HG03025 (cell line): ENCODE data around the gene SORBS1.

Source experiments
- ATAC-seq: cut with Tn5 transposase; IDR thresholded peaks from one replicate; pipeline ENCODE4 v1.9.1; 2021; ENCODE audit warnings: mild to moderate bottlenecking, moderate library complexity; ENCODE audit not compliant: unreplicated experiment, low FRiP score

SORBS1 gene

DNA sequence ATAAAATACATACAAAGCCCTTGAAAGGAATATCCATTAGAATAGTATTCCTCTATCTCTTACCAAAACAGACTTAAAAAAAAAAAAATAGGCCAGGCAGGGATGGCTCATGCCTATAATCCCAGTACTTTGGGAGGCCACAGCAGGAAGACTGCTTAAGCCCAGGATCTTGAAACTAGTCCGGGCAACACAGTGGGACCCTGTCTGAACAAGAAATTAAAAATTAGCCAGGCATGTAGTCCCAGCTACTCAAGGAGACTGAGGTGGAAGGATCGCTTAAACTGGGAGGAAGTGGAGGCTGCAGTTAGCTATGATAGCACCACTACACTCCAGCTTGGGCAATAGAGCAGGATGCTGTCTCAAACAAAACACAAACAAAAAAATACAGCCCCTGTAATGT is 280.0 kb downstream of the SORBS1 start:
- ATAC-seq = no peak

DNA sequence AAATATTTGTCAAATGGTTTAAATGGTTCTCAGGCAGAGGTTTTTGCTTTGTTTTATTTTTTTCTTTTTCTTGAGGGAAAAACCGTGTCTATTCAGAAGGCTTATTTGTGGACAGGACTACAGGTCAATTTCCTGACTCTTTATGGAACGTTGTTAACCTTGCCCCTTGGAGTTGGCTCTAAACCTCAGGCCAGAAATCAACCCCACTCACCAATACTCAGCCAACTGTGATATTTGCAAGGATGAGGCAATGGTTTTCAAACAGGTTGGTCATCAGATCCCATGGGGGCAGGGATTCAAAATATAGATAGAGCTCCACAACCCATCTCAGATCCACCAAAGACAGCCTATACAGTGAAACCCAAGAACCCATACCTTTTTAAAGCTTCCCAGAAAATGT is 280.5 kb downstream of the SORBS1 start:
- ATAC-seq = no peak

DNA sequence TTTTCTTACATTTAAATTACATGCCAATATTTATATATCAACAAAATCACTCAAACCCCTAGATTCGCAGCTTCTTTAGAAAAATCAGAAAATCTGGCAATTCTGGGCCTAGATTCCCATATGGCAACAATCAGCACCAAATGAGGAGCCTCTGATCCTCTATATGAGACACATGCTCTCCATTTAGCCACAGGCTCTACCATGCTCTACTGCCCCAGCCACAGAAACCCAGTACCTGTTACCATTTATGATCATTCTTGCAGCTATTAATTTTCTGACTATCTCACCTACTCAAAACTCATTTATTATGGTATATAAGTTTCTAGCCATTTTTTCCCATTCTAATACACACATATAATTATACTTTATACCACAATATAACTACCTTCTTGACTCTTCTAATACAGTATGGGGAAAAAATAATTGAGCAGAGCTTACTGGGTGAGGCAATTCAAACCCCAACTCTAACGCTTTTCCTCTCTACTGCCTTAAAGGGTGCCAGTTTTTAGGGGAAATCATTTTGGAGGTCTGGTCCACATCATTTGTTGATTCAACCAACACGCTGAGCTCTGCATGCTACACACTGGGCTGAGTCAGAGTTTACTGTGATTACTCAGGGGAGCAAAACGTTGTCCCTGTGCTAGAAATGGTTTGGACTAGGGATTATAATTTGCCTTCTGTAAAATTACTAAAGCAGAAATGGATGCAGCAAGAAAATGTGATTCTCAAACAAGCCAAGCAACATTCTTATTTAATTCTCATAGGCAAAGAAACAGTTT is 281.9 kb downstream of the SORBS1 start:
- no peak for ATAC-seq

DNA sequence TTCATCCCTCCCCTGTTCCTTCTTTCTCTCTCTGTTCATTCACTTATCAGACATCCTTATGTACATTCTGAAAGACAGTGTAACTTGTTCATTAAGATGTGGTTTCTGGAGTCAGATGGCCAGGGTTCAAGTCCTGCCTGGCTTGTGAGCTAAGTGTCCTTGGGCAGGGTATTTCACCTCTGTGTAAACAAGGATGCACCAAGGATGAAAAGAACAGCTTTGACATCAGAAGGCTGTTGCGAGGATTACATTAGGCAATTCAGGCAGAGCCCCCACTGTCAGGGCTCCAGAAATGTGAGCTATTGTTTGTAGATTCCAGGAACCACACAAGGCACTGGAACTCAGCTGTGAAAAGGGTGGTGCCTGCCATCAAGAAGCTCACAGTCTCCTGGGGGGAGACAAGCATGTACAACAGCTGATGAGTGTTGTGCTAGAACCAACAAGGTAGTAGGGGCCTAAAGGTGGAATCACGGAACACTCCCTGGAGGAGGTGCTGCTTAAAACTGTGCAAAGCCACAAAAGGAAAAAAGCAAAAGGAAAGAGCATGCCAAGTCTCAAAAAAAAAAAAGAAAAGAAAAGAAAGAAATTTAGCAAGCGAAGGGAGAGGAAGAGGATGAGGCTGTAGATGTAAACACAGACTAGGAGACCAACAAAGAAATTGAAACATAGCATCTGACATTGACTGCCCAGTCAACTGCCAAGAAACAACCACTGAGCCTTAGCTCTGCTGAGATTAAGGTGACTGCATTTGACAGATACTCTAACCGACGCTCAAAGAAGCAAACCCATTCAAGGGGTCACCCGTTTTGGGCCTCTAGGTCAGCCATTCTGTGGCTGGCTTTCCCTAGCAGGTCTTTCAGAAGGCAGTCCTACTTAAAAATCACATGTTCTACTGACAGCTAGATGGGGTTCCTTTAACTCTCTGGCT is 282.8 kb downstream of the SORBS1 start:
- no peak for ATAC-seq

DNA sequence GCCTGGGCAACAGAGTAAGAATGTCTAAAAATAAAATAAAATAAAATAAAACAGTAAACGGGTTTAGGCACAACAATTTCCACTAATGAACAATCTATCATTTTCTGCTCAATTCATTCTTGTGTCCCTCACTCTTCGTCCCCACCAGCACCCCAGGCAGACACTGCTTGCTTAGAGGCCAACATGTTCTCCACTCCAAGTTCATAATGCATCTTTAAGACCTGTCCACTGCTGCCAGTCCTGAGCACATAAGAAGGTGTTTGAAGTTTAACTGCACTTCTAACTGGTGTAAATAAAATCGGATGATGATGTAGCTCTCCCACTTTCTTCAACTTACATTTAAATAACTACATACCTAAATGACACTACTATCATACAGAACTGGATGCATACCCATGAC is 283.6 kb downstream of the SORBS1 start:
- ATAC-seq = no peak

DNA sequence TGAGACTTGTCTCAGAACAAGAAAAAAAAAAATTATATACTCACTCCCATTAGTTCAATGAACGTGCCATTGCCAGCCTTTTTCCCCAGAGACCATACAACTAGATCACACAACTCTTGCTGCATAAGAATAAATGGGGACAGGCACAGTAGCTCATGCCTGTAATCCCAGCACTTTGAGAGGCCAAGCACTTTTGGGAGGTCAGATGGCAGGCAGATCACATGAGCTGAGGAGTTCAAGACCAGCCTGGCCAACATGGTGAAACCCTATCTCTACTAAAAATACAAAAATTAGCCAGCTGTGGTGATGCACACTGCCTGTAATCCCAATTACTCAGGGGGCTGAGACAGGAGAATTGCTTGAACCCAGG is 284.0 kb downstream of the SORBS1 start:
- ATAC-seq = no peak

DNA sequence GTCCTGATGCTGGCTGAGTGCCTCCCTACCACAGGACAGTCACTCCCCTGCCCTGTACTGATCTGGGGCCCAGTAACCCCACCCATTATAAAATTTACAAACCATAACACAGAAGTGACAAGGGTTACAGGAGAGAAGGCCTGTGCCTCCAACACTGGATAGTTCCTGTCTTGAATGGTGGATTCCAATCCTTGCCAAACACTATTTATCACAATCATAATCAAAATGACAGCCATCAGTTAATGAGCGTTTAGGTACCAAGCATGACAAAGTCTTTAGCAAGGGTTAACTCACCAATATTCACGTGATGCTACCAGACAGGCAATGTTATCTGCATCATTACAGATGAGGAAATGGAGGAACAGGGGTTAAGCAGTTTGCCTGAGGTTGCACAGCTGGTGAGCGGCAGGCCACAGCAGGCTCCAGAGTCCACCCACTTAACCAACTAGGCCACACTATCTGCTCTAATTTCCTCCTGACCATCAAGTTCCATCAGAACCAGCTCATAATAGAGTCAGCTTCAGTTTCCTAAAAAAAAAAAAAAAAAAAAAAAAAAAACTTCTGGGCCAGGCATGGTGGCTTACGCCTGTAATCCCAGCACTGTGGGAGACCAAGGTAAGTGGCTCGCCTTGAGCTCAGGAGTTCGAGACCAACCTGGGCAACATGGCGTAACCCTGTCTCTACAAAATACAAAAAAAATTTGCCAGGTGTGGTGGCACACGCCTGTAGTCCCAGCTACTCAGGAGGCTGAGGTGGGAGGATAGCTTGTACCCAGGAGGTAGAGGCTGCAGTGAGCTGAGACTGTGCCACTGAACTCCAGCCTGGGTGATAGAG is 284.6 kb downstream of the SORBS1 start:
- ATAC-seq = no peak

DNA sequence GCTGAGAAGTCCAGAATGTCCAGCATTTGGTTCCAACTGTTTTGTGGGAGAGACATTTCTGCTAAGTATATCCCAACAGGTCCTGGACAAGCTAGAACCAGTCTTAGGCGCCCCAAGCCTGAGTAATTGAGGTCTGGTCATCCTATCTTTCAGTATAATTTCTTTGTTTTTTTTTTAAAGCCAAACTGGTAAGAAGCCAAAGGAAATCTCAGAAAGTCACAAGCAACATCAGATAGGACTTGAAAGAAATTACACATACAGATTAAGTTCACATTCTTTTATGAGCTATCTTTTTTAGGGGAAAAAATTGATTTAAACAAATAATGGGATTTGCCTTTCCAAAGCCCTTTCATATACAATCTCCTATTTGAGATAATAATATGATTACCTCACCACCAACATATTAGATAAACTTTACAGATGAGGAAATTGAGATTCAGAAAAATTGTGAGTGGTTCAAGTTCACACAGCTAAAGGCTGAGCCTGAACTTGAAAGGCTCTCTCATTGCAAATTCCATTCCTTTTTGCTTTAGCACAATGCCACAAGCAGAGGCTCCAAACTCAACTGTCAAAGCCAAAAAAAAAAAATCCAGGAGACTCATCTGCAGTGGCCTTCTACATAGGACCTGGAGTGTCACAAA is 285.3 kb downstream of the SORBS1 start:
- no peak for ATAC-seq

DNA sequence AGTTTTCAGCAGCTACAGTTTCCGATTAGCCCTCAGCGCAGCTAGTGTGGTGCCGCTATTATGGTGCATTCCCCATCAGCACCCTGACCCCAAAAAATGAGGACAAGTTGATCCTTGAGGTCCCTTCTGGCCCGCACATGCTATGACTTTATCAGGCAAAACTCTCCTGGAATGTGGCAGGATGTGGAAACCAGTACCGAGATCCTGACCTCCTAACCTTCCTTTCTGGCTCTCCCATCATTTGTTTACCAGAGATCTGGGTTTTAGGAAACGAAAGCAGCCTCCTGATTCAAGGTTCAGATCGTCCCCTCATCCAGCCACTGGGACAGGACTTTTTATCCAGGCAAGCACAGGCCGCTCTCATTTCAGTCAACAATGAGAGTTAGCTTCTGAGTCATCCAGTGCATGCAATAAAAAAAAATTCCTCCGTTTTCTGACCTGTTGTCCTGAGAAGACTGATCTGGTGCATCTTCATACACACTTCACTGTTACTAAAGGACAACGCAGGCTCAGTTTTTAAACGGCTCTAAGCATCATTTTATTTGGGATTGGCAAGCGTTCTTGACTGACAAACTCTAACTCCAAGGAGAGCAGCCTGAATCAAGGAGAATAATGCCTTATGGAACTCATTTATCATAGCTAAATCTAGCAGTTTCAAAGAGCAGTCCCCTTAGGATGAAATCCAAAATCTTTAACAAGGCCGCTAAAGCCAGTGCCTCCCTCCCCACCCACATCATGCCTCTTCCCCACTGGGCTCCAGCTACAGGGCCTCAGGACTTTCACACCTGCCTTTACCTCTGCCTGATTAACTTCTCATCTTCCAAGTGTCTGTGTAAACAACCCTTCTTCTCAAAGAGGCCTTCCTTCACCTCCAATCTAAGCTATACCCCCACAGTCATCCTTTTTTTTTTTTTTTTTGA is 287.5 kb downstream of the SORBS1 start:
- no peak for ATAC-seq

DNA sequence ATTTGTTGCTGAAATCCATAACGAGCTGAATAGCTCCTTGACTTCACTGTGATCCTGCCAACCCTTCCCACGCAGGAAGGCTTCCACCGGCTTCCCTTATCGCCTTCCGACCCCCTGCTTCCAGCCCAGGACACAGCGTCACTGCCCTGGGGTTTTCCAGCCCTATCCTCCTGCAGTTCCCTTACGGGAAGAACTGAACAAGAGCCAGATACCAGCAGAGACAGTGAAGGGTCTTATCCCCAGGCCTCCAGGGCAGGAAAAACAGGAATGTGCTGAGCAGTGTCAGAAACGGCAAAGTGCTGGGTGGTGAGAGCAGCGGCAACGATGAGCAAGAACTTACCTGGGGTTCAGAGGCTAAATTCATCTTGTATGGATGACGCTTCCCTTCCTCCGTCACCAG is 292.7 kb downstream of the SORBS1 start:
- ATAC-seq = no peak

DNA sequence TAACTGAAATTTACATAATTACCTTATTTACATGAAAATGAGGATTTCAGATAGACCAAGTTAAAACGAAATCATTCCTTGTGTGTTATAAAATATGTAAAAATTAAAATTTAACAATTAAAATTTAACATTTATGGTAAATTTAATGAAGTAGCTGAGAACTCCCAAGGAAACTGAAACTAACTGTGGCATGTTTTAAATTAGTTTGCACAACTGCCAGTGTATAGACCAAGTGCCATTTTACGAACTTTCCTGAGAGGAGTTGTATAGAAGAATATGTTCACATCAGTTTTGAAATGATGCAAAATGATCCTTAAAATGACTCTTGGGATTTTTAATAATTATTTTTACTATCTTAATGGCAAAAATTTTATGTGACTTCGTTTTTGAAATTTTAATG is 293.9 kb downstream of the SORBS1 start:
- ATAC-seq = no peak

DNA sequence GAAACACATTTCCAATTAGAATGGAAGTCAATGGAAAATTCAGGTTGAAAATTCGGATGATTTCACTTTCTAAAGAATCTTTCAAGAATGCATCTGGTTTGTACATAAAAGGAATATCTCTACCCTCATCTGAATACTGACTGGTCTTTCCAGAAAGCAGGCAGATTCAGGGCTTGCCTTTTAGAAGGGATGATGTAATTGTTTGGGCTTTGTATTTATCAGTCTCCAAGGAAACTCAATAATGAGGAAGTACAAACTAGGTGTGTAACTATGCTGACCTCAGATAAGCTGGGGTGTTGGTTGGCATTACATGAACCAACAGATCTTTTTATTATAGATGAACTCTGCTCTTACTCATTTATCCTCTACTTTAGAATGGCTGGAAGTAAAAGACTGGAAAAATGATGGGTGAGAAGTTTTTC is 294.5 kb downstream of the SORBS1 start:
- no peak for ATAC-seq

DNA sequence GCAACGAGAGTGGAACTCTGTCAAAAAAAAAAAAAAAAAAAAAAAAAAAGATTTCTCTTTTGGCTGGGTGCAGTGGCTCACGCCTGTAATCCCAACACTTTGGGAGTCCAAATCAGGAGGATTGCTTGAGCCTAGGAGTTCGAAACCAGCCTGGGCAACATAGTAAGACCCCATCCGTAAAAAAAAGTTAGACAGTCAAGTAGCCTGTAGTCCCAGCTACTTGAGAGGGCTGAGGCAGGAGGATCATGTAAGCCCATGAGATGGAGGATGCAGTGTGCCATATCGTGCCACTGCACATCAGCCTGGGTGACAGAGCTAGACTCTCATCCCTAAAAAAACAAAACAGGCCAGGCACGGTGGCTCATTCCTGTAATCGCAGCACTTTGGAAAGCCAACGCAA is 295.6 kb downstream of the SORBS1 start:
- no peak for ATAC-seq

DNA sequence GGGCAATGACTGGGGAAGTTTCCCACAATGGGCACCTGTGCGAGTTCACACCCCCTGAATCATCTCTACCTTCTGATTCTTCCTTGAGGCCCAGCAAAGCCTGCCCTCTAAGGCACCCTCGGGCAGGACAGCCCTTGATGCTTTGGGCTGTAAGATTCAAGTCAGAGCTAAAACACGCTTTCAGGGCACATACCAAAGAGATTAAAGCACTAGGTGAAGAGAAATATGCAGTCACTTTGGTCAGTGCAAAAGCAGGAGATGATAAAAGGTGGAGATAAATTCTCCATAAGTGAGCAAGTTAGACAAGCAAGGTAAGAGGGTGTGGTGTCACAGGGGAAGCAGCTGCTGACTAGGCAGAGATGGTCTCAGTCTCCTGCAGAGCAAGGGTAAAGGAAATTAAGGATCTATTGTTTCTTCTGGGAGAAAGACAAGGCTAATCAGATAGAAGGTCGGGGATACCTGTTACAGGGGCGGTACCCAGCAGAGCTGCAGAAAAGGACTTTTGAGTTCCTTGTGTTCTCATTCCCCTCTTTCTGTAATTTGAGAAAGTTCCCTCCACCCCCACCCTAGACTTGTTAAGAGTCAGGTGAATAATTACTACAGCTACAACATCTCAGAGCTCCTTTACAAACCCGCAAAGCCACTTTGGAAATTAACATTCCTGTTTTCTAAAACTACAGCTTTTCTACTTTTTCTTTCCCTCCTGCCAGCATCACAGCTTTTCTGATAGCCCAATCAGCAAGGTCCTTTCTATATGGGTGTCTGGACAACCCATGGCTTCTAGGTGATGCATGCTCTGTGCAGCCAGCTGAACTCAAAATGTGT is 296.7 kb downstream of the SORBS1 start:
- no peak for ATAC-seq

DNA sequence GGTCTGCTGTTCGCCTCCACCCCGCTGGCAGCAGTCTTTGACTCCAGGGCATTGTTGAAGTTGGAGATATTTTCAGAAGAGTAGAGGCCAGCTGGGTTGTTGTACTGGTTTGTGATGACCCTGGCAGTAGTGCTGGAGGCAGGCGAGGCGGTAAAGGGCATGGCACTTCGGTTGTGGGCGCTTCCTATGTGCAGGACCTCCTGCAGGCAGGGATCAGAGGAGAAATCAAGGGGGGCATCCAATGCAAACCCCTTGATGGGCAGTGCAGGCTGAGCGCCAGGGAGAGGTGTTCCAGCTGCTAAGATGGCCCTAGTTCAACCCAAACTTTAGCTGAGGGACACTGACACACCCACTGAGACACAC is 297.3 kb downstream of the SORBS1 start:
- no peak for ATAC-seq

DNA sequence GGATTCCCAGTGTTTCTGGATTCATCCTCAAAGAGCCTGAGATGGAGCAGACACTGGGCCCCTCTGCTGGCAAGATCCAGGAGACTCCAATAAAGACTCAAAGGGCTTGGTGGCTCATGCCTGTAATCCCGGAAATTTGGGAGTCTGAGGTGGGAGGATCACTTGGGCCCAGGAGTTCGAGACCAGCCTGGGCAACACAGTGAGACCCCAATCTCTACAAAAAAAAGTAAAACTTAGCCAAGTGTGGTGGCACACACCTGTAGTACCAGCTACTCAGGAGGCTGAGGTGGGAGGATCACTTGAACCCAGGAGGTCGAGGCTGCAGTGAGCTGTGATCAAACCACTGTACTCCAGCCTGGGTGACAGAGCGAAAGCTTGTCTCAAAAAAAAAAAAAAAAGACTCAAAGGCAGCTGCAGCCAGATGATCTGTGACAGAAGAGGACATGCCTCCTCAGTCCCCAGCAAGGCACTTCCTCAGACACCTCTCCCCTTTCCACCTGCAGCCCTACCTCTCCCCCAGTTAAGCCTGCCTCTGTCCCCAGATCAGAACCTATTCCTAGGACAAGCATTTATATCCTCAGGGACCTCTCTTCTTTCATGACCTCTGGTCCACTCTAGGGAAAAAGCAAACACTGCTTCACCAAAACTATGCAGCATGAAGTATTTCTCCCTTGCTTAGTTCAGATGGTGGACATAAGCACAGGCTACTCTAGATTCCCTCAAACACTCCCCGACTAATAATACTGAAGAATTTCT is 298.2 kb downstream of the SORBS1 start:
- no peak for ATAC-seq

DNA sequence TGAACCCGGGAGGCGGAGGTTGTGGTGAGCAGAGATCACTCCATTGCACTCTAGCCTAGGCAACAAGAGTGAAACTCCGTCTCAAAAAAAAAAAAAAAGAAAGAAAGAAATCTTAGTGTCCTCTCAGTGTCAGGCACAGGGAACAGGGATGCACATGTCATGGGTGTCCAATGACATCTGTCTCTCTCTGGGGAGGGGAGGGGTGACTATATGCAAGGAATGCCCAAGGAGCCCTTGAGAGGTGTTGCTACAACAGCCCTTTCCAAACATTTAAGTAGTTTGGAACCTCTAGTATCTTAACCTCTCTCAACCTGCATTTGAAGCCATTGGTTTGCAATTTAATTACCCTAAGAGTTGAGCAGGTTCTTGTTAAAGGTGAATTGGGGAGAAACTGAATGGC is 299.2 kb downstream of the SORBS1 start:
- no peak for ATAC-seq
